Progenitor cell of endocrine pancreas (in vitro differentiated cells): ENCODE measurements around the gene ACBD4. TPM values are rescaled to one million over a fixed set of nuclear protein-coding genes. Genes with fewer than 3 reads are reported as not detected.

Experiments used
- DNase-seq: peaks from one replicate; pipeline ENCODE4 v3.0.0; 2021; ENCODE audit warnings: low spot score; ENCODE audit not compliant: unreplicated experiment
- H3K27ac Mint-ChIP-seq: 2 replicates; pipeline ENCODE4 v1.8.0; 2021; ENCODE audit warnings: mild to moderate bottlenecking, moderate library complexity, mixed read lengths
- H3K27me3 Mint-ChIP-seq: 2 replicates; pipeline ENCODE4 v1.8.0; 2021; ENCODE audit warnings: mixed read lengths
- H3K36me3 Mint-ChIP-seq: 2 replicates; pipeline ENCODE4 v1.8.0; 2022; ENCODE audit warnings: mixed read lengths; ENCODE audit not compliant: insufficient read depth
- H3K4me1 Mint-ChIP-seq: 2 replicates; pipeline ENCODE4 v1.8.0; 2021; ENCODE audit warnings: low read depth, mixed read lengths
- H3K4me3 Mint-ChIP-seq: 2 replicates; pipeline ENCODE4 v1.8.0; 2021; ENCODE audit warnings: low read depth, mild to moderate bottlenecking, moderate library complexity, mixed read lengths
- H3K9me3 Mint-ChIP-seq: 2 replicates; pipeline ENCODE4 v1.8.0; 2021; ENCODE audit warnings: low read depth, mixed read lengths
- CTCF ChIP-seq: fragments of 200-600 bp; sonication (generic); IDR thresholded peaks from one replicate; pipeline ENCODE4 v1.5.0; 2021; ENCODE audit warnings: antibody characterized with exemption, mild to moderate bottlenecking; ENCODE audit not compliant: unreplicated experiment
- total RNA-seq: library from RNA; stranded (reverse); gene quantifications from 2 replicates; pipeline ENCODE4 v1.2.1, GENCODE V29; 2021

ACBD4 gene
- total RNA-seq, 1 donor from 2014 or later, result 14.1 TPM

GRCh38 chr17:45088741-45089140 is 46.7 kb upstream of the ACBD4 start:
- Mint-ChIP-seq H3K27me3 (no peaks in the 10 kb centered on the region), H3K4me3 (no peak overlapping the region), H3K27ac (no peak overlapping the region), H3K36me3 (peaks cover 28% of the 10 kb centered on the region), H3K4me1 (no peaks in the 10 kb centered on the region), H3K9me3 (no peaks in the 10 kb centered on the region)
- no peak for DNase-seq
- no peak for TF ChIP-seq CTCF

GRCh38 chr17:45090711-45091110 is 44.8 kb upstream of the ACBD4 start:
- Mint-ChIP-seq H3K27ac (no peak overlapping the region), H3K27me3 (no peaks in the 10 kb centered on the region), H3K36me3 (peaks cover 29% of the 10 kb centered on the region), H3K4me3 (no peak overlapping the region), H3K9me3 (no peaks in the 10 kb centered on the region), H3K4me1 (no peaks in the 10 kb centered on the region)
- DNase-seq, result no peak
- no peak for TF ChIP-seq CTCF

- H3K4me3 Mint-ChIP-seq, result no peak overlapping the region
- no peak for DNase-seq
- H3K4me1 Mint-ChIP-seq, result no peaks in the 10 kb centered on the region
- no peak for TF ChIP-seq CTCF
- H3K27ac Mint-ChIP-seq, result peak overlapping the region; percentile 19
- H3K27me3 Mint-ChIP-seq, result no peaks in the 10 kb centered on the region
- peaks cover 33% of the 10 kb centered on the region for H3K36me3 Mint-ChIP-seq
- H3K9me3 Mint-ChIP-seq, result no peaks in the 10 kb centered on the region
Observed at GRCh38 chr17:45091778-45092425, 43.6 kb upstream of the ACBD4 start.

GRCh38 chr17:45092911-45093430 is 42.5 kb upstream of the ACBD4 start:
- no peaks in the 10 kb centered on the region for H3K27me3 Mint-ChIP-seq
- no peak for TF ChIP-seq CTCF
- H3K4me3 Mint-ChIP-seq, result no peak overlapping the region
- H3K27ac Mint-ChIP-seq, result no peak overlapping the region
- H3K9me3 Mint-ChIP-seq, result no peaks in the 10 kb centered on the region
- H3K4me1 Mint-ChIP-seq, result no peaks in the 10 kb centered on the region
- H3K36me3 Mint-ChIP-seq, result peaks cover 33% of the 10 kb centered on the region
- no peak for DNase-seq

GRCh38 chr17:45093444-45094110 is 41.9 kb upstream of the ACBD4 start:
- Mint-ChIP-seq H3K9me3 (no peaks in the 10 kb centered on the region), H3K4me3 (no peak overlapping the region), H3K27me3 (no peaks in the 10 kb centered on the region), H3K36me3 (peaks cover 34% of the 10 kb centered on the region), H3K27ac (no peak overlapping the region), H3K4me1 (no peaks in the 10 kb centered on the region)
- TF ChIP-seq CTCF, result no peak
- DNase-seq, result no peak
